CD4-positive, alpha-beta T cell (primary cell): ENCODE data around the gene NOSTRIN. TPM values are rescaled to one million over a fixed set of nuclear protein-coding genes. Genes with fewer than 3 reads are reported as not detected.

Experiments
- ATAC-seq: fragments of 200-7000 bp; cut with Tn5 transposase; one replicate; pipeline ENCODE4 v1.10.0; 2022; ENCODE audit warnings: mild to moderate bottlenecking; ENCODE audit not compliant: poor library complexity
- CTCF ChIA-PET: fragments of 350-600 bp; sonication (Branson Sonifier 250); formaldehyde crosslinking; loops from one replicate; lab custom pipeline; 2021; ENCODE audit warnings: antibody characterized with exemption, inconsistent platforms; lab: Charles Lee
- POLR2A ChIA-PET: fragments of 350-600 bp; sonication (Branson Sonifier 250); formaldehyde crosslinking; loops from one replicate; lab custom pipeline; 2021; ENCODE audit warnings: antibody characterized with exemption, inconsistent platforms; lab: Charles Lee
- DNase-seq, 14 experiments: peaks; one replicate each; pipeline ENCODE4 v3.0.0-alpha.2; 2013 to 2020; ENCODE audit warnings: mixed read lengths in 2 of 14
- H3K27ac ChIP-seq, 2 donors: one replicate each; pipeline versions ENCODE4 v1.5.1 to v1.7.0; 2013; ENCODE audit warnings: low read length in 2 of 2, low read depth in 1 of 2, mild to moderate bottlenecking in 1 of 2
- H3K27me3 ChIP-seq, 2 experiments: 1 replicate in 1 of 2; 2 replicates in 1 of 2; pipeline versions ENCODE4 v1.6.1 to v1.7.0; 2013; ENCODE audit warnings: low read length in 2 of 2, control low read depth in 1 of 2, mild to moderate bottlenecking in 1 of 2, moderate library complexity in 1 of 2; ENCODE audit not compliant: insufficient read depth in 2 of 2, control insufficient read depth in 1 of 2
- H3K36me3 ChIP-seq: one replicate; pipeline ENCODE4 v1.6.1; 2013; ENCODE audit warnings: low read length, control low read depth; ENCODE audit not compliant: insufficient read depth
- H3K4me1 ChIP-seq: one replicate; pipeline ENCODE4 v1.6.1; 2013; ENCODE audit warnings: low read length, control low read depth; ENCODE audit not compliant: insufficient read depth
- H3K4me3 ChIP-seq: one replicate; pipeline ENCODE4 v1.5.1; 2013; ENCODE audit warnings: mild to moderate bottlenecking, low read length, moderate library complexity
- H3K9me3 ChIP-seq, 2 experiments: 1 replicate in 1 of 2; 2 replicates in 1 of 2; pipeline versions ENCODE4 v1.6.1 to v1.7.0; 2013; ENCODE audit warnings: low read length in 2 of 2, mild to moderate bottlenecking in 2 of 2, control low read depth in 1 of 2, moderate library complexity in 1 of 2; ENCODE audit not compliant: control insufficient read depth in 1 of 2, insufficient read depth in 1 of 2
- H3K27ac Mint-ChIP-seq: one replicate; pipeline ENCODE4 v1.8.0; 2020; ENCODE audit warnings: mixed read lengths
- H3K27me3 Mint-ChIP-seq: one replicate; pipeline ENCODE4 v1.8.0; 2021; ENCODE audit warnings: mixed read lengths
- H3K36me3 Mint-ChIP-seq: one replicate; pipeline ENCODE4 v1.8.0; 2021; ENCODE audit warnings: low read depth, mixed read lengths
- H3K4me1 Mint-ChIP-seq: one replicate; pipeline ENCODE4 v1.8.0; 2021; ENCODE audit warnings: low read depth, mixed read lengths
- H3K4me3 Mint-ChIP-seq: one replicate; pipeline ENCODE4 v1.8.0; 2020; ENCODE audit warnings: mild to moderate bottlenecking, mixed read lengths
- H3K9me3 Mint-ChIP-seq: one replicate; pipeline ENCODE4 v1.8.0; 2020; ENCODE audit warnings: mixed read lengths
- CTCF ChIP-seq: fragments of 200-600 bp; IDR thresholded peaks from one replicate; pipeline ENCODE4 v1.8.0; 2022; ENCODE audit warnings: antibody characterized with exemption, mild to moderate bottlenecking
- intact Hi-C, 2 experiments: fragments of 100-400 bp; cut with DNase I in 1 of 2; cut with micrococcal nuclease in 1 of 2; formaldehyde crosslinking; loops; one replicate each; pipeline versions ENCODE4 v1.15.1 to v1.9.0; 2023 to 2025; cut with DNase I, micrococcal nuclease
- total RNA-seq, 174 experiments: library from RNA in 2 of 174; stranded (reverse) in 2 of 174; gene quantifications; one replicate each; pipeline ENCODE4 v1.2.3 and lab custom pipeline; 2021 to 2026

Gene NOSTRIN
- total RNA-seq, 2 experiments from 2014 or later, result 0.92 to 1.0 TPM

DNA sequence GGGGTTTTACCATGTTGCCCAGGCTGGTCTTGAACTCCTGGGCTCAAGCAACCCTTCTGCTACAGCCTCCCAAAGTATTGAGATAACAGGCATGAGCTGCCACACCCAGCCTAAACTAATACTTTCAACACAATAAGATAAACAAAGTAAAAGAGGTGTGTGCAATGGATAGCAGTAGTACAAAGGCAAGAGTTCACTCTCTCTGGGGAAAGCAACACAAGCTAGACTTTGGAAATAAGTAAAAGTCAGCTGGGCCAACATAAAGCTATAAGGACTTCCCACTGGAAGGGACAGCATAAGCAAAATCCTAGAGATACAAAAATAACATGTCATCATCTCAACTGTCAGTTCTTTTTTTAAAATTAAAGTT, 5.2 kb upstream of the NOSTRIN start:
- DNase-seq (no peak), ATAC-seq (no peak)
- CTCF ChIA-PET, result no interaction called here
- Mint-ChIP-seq H3K27ac (no peak overlapping the region), H3K4me3 (no peak overlapping the region), H3K36me3 (no peaks in the 10 kb centered on the region), H3K27me3 (no peaks in the 10 kb centered on the region), H3K9me3 (no peaks in the 10 kb centered on the region), H3K4me1 (no peaks in the 10 kb centered on the region)
- H3K36me3 ChIP-seq, result no peaks in the 10 kb centered on the region
- intact Hi-C loops, result no loop called here
- TF ChIP-seq CTCF, result no peak
- H3K9me3 ChIP-seq, result no peaks in the 10 kb centered on the region
- POLR2A ChIA-PET, result no interaction called here
- no peak overlapping the region for H3K4me3 ChIP-seq
- H3K27ac ChIP-seq, result no peak overlapping the region
- peaks cover 0 to 3% of the 10 kb centered on the region in 2 experiments for H3K27me3 ChIP-seq
- H3K4me1 ChIP-seq, result peaks cover under 1% of the 10 kb centered on the region

GRCh38 chr2:168798076-168798887, 4.2 kb upstream of the NOSTRIN start:
- ChIA-PET POLR2A (no interaction called here), CTCF (no interaction called here)
- no peak for TF ChIP-seq CTCF
- peaks cover 4% of the 10 kb centered on the region for H3K4me1 ChIP-seq
- H3K27ac ChIP-seq, result no peak overlapping the region
- H3K36me3 ChIP-seq, result no peaks in the 10 kb centered on the region
- H3K9me3 ChIP-seq, result no peaks in the 10 kb centered on the region
- Mint-ChIP-seq H3K27ac (no peak overlapping the region), H3K4me1 (no peaks in the 10 kb centered on the region), H3K4me3 (no peak overlapping the region), H3K9me3 (no peaks in the 10 kb centered on the region), H3K27me3 (no peaks in the 10 kb centered on the region), H3K36me3 (no peaks in the 10 kb centered on the region)
- H3K27me3 ChIP-seq, result peaks cover 0 to under 1% of the 10 kb centered on the region in 2 experiments
- H3K4me3 ChIP-seq, result no peak overlapping the region
- intact Hi-C loops, result no loop called here
- no peak for DNase-seq
- ATAC-seq, result no peak

DNA sequence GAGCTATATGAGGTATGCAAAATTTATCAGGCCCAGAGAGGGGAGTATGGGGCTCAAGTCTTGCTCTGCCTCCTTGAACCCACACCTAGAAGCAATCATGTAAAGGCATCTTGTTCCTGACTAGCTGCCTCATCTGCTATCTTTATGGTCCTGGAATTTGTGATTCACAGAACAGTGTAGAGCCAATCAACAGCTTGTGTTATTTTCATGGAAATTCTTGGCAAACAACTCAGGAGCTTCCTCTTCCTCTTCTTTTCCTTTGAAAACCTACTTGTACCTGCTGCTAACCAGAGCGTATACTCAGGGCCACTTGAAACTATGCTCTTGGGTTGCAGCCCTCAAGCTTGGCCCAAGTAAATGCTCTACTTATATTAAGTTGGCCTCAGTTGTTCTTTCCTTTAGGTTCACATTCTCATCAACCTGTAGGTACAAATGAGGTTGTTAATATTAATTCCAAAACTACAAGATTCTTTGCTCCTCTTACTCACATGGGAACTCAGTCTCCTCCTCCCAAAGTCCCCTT, 3.5 kb upstream of the NOSTRIN start:
- Mint-ChIP-seq H3K9me3 (no peaks in the 10 kb centered on the region), H3K27me3 (no peaks in the 10 kb centered on the region)
- CTCF ChIA-PET, result no interaction called here

More for the DNA sequence above, 3.5 kb upstream of the NOSTRIN start:
- Mint-ChIP-seq H3K4me1 (no peaks in the 10 kb centered on the region), H3K36me3 (no peaks in the 10 kb centered on the region), H3K4me3 (no peak overlapping the region), H3K27ac (no peak overlapping the region)
- Histone ChIP-seq H3K36me3 (no peaks in the 10 kb centered on the region), H3K4me1 (peaks cover 4% of the 10 kb centered on the region), H3K27me3 (no peaks in the 10 kb centered on the region), H3K9me3 (no peaks in the 10 kb centered on the region), H3K4me3 (no peak overlapping the region), H3K27ac (no peak overlapping the region)
- intact Hi-C loops, result no loop called here
- ATAC-seq, result no peak
- POLR2A ChIA-PET, result no interaction called here
- TF ChIP-seq CTCF, result no peak
- no peak for DNase-seq
